Hematopoietic multipotent progenitor cell treated with erythropoietin and hydrocortisone succinate and interleukin-3 and kit ligand, for 8 days (in vitro differentiated cells): ENCODE measurements around the gene COL4A1.

ENCODE experiments used
- DNase-seq: peaks from one replicate; pipeline ENCODE4 v3.0.0-alpha.2; 2015

COL4A1 gene

GRCh38 chr13:110306960-110307766, at the start of gene COL4A1, which contains the start of gene COL4A2:
Gene COL4A1 (minus strand): TSS chr13:110307157. CDS start chr13:110307027, 130 bp downstream.
Gene COL4A2 (plus strand): TSS chr13:110307284. CDS start chr13:110307904, 620 bp downstream.
- no peak for DNase-seq

- no peak for DNase-seq
Measured at GRCh38 chr13:110356362-110356761, 49.4 kb upstream of the COL4A1 start.

GRCh38 chr13:110354715-110355473, 47.9 kb upstream of the COL4A1 start:
- DNase-seq = peak; percentile 25

- DNase-seq = no peak
Measured at GRCh38 chr13:110354123-110354627, 47.2 kb upstream of the COL4A1 start.

- DNase-seq = no peak
Measured at GRCh38 chr13:110353339-110353977, 46.5 kb upstream of the COL4A1 start.

- no peak for DNase-seq
Measured at GRCh38 chr13:110352735-110353134, 45.8 kb upstream of the COL4A1 start.

- DNase-seq = no peak
Measured at GRCh38 chr13:110351636-110352420, 44.9 kb upstream of the COL4A1 start.

- no peak for DNase-seq
Measured at GRCh38 chr13:110350509-110350908, 43.6 kb upstream of the COL4A1 start.

GRCh38 chr13:110350049-110350448, 43.1 kb upstream of the COL4A1 start:
- no peak for DNase-seq

- DNase-seq = no peak
Measured at GRCh38 chr13:110349239-110349638, 42.3 kb upstream of the COL4A1 start.

GRCh38 chr13:110348309-110349105, 41.5 kb upstream of the COL4A1 start:
- no peak for DNase-seq

GRCh38 chr13:110347535-110348308, 40.8 kb upstream of the COL4A1 start:
- no peak for DNase-seq

GRCh38 chr13:110347088-110347487, 40.1 kb upstream of the COL4A1 start:
- DNase-seq = no peak

- DNase-seq = no peak
Measured at GRCh38 chr13:110346661-110347067, 39.7 kb upstream of the COL4A1 start.

- DNase-seq = no peak
Measured at GRCh38 chr13:110345701-110346100, 38.7 kb upstream of the COL4A1 start.

- no peak for DNase-seq
Measured at GRCh38 chr13:110345266-110345665, 38.3 kb upstream of the COL4A1 start.

GRCh38 chr13:110344320-110344719, 37.4 kb upstream of the COL4A1 start:
- no peak for DNase-seq

GRCh38 chr13:110343241-110343865, 36.4 kb upstream of the COL4A1 start:
- no peak for DNase-seq

GRCh38 chr13:110342474-110342873, 35.5 kb upstream of the COL4A1 start:
- DNase-seq = no peak
